PC-3 (cell line): ENCODE data around the gene DNAJC5. TPM values are rescaled to one million over a fixed set of nuclear protein-coding genes. Genes with fewer than 3 reads are reported as not detected.
"Not testable (repeated sequence)": the region's sequence is repeated elsewhere in the genome, so short reads cannot be mapped to it uniquely, and the experiment has no call there.

Source experiments
- ATAC-seq: fragments of 200-7000 bp; cut with Tn5 transposase; 2 replicates; pipeline ENCODE4 v1.9.1; 2020; ENCODE audit warnings: mild to moderate bottlenecking, moderate library complexity
- BruUV-seq: library from RNA; stranded (reverse); fragments of 400-500 nt; replicated peaks from 2 replicates; lab custom pipeline; 2021; lab: Mats Ljungman, UMichigan
- CTCF ChIA-PET: fragments of 300-600 bp; sonication (Branson Sonifier 250); formaldehyde crosslinking; loops from one replicate; lab custom pipeline; 2022; ENCODE audit warnings: antibody characterized with exemption; lab: Charles Lee
- POLR2A ChIA-PET: fragments of 300-600 bp; sonication (Branson Sonifier 250); formaldehyde crosslinking; loops from one replicate; lab custom pipeline; 2022; ENCODE audit warnings: antibody characterized with exemption; ENCODE audit not compliant: unreplicated experiment; lab: Charles Lee
- DNase-seq: peaks from one replicate; pipeline ENCODE4 v3.0.0-alpha.2; 2015
- H2AFZ ChIP-seq: fragments of 300-600 bp; sonication (generic); 2 replicates; pipeline ENCODE4 v1.6.0; 2016; ENCODE audit warnings: antibody characterized with exemption, low read length
- H3F3A ChIP-seq: fragments of 300-600 bp; sonication (generic); one replicate; pipeline ENCODE4 v1.6.0; 2017; ENCODE audit warnings: antibody characterized with exemption, low read length, control low read depth, mild to moderate bottlenecking; ENCODE audit not compliant: unreplicated experiment
- H3K27ac ChIP-seq: fragments of 300-600 bp; sonication (generic); 2 replicates; pipeline ENCODE4 v1.5.1; 2016; ENCODE audit warnings: mild to moderate bottlenecking, low read length
- H3K27me3 ChIP-seq: fragments of 300-600 bp; sonication (generic); 2 replicates; pipeline ENCODE4 v1.6.1; 2016; ENCODE audit warnings: low read length, mixed read lengths
- H3K36me3 ChIP-seq: fragments of 300-600 bp; sonication (generic); 2 replicates; pipeline ENCODE4 v1.6.1; 2016; ENCODE audit warnings: low read depth, mixed run types, low read length, mixed read lengths
- H3K4me1 ChIP-seq: fragments of 300-600 bp; sonication (generic); 2 replicates; pipeline ENCODE4 v1.5.1; 2016; ENCODE audit warnings: low read length; ENCODE audit not compliant: insufficient read depth
- H3K4me2 ChIP-seq: fragments of 300-600 bp; sonication (generic); 2 replicates; pipeline ENCODE4 v1.6.0; 2016; ENCODE audit warnings: low read length
- H3K4me3 ChIP-seq: fragments of 300-600 bp; sonication (generic); 2 replicates; pipeline ENCODE4 v1.5.1; 2016; ENCODE audit warnings: mild to moderate bottlenecking, low read length, mixed read lengths
- H3K79me2 ChIP-seq: fragments of 300-600 bp; sonication (generic); 2 replicates; pipeline ENCODE4 v1.6.1; 2017; ENCODE audit warnings: low read length, mixed read lengths
- H3K9ac ChIP-seq: fragments of 300-600 bp; sonication (generic); 2 replicates; pipeline ENCODE4 v1.6.0; 2016; ENCODE audit warnings: mild to moderate bottlenecking, low read length
- H3K9me2 ChIP-seq: fragments of 300-600 bp; sonication (generic); replicated peaks from 2 replicates; pipeline ENCODE4 v1.6.1; 2016; ENCODE audit warnings: mixed run types, low read length, mixed read lengths
- H3K9me3 ChIP-seq: fragments of 300-600 bp; sonication (generic); 2 replicates; pipeline ENCODE4 v1.6.1; 2016; ENCODE audit warnings: low read length, mixed read lengths
- H4K20me1 ChIP-seq: fragments of 300-600 bp; sonication (generic); 2 replicates; pipeline ENCODE4 v1.6.1; 2016; ENCODE audit warnings: low read length, mixed read lengths
- EZH2 ChIP-seq: fragments of 300-600 bp; sonication (generic); IDR thresholded peaks from one replicate; pipeline ENCODE4 v1.6.1; 2017; ENCODE audit warnings: antibody characterized with exemption, mild to moderate bottlenecking, low read length; ENCODE audit not compliant: unreplicated experiment
- EZH2phosphoT487 ChIP-seq: fragments of 300-600 bp; sonication (generic); IDR thresholded peaks from 2 replicates; pipeline ENCODE4 v1.6.1; 2018; ENCODE audit warnings: mild to moderate bottlenecking, antibody characterized with exemption, low read length, borderline replicate concordance
- intact Hi-C: fragments of 100-400 bp; cut with micrococcal nuclease; formaldehyde crosslinking; loops from 2 replicates; pipeline ENCODE4 v1.9.0; 2023
- total RNA-seq: library from RNA; depleted of rRNA; stranded (reverse); fragments of >200 nt; gene quantifications from 2 replicates; pipeline ENCODE4 v1.2.3, GENCODE V29; 2014
- TF ChIP-seq, protein P1 (sequence below): fragments of 300-600 bp; sonication (generic); conservative IDR thresholded peaks from 2 replicates; pipeline ENCODE4 v1.5.1; 2017; ENCODE audit warnings: antibody characterized with exemption, low read depth, mild to moderate bottlenecking, low read length

DNAJC5 gene
- total RNA-seq, 1 experiment from 2014 or later = 73.7 TPM

DNA sequence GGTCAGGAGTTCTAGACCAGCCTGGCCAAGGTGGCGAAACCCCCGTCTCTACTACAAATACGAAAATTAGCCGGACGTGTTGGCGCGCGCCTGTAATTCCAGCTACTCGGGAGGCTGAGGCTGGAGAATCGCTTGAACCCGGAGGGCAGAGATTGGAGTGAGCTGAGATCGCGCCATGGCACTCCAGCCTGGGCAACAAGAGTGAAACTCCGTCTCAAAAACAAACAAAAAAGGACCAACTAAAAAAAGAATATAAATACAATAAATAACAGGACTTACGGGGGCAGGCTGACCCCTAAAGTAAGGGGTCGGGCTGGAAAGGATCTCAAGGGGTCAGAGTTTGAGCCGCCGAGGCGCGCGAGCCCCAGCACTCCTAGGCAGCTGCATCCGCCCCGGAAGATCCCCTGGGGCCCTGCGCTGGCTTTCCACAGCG, 30.4 kb upstream of the DNAJC5 start:
- Histone ChIP-seq H3K27ac (peak overlapping the region; percentile 76), H3K9ac (peak overlapping the region; percentile 97), H3F3A (peaks cover 6% of the 10 kb centered on the region), H3K36me3 (peaks cover 22% of the 10 kb centered on the region; the same call in 1 of the 2 replicates), H3K9me2 (no peaks in the 10 kb centered on the region), H2AFZ (peak overlapping the region; percentile 39), H3K4me1 (peaks cover 10% of the 10 kb centered on the region), H3K4me3 (peak overlapping the region; percentile 90), H4K20me1 (peaks cover 10% of the 10 kb centered on the region; the same call in 1 of the 2 replicates), H3K79me2 (peaks cover 62% of the 10 kb centered on the region), H3K9me3 (no peaks in the 10 kb centered on the region), H3K27me3 (no peaks in the 10 kb centered on the region), H3K4me2 (peak overlapping the region; percentile 96)
- TSS peak; percentile 66 for BruUV-seq
- DNase-seq (no peak), ATAC-seq (no peak)
- POLR2A ChIA-PET = interaction anchor here (0.5 to 1.6 kb wide), 10 partner anchors 9 to 344 kb away, joined by 3 to 12 read pairs (median 5); partner anchors contain the start of gene PPDPF
- intact Hi-C loops = loop anchor here (1.0 to 2.0 kb wide), 2 partner anchors 30 to 45 kb away; partner anchors contain the start of gene DNAJC5
- TF ChIP-seq EZH2 = no peak
- TF ChIP-seq, protein P1, sequence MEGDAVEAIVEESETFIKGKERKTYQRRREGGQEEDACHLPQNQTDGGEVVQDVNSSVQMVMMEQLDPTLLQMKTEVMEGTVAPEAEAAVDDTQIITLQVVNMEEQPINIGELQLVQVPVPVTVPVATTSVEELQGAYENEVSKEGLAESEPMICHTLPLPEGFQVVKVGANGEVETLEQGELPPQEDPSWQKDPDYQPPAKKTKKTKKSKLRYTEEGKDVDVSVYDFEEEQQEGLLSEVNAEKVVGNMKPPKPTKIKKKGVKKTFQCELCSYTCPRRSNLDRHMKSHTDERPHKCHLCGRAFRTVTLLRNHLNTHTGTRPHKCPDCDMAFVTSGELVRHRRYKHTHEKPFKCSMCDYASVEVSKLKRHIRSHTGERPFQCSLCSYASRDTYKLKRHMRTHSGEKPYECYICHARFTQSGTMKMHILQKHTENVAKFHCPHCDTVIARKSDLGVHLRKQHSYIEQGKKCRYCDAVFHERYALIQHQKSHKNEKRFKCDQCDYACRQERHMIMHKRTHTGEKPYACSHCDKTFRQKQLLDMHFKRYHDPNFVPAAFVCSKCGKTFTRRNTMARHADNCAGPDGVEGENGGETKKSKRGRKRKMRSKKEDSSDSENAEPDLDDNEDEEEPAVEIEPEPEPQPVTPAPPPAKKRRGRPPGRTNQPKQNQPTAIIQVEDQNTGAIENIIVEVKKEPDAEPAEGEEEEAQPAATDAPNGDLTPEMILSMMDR = 0 out of 2 replicates have a peak, but pooled peaks have one; percentile 6
- TF ChIP-seq EZH2phosphoT487 = no peak
- CTCF ChIA-PET = interaction anchor here (0.8 to 1.9 kb wide), 3 partner anchors 109 to 327 kb away, joined by 3 to 8 read pairs (median 3); partner anchors contain the start of gene PTK6

DNA sequence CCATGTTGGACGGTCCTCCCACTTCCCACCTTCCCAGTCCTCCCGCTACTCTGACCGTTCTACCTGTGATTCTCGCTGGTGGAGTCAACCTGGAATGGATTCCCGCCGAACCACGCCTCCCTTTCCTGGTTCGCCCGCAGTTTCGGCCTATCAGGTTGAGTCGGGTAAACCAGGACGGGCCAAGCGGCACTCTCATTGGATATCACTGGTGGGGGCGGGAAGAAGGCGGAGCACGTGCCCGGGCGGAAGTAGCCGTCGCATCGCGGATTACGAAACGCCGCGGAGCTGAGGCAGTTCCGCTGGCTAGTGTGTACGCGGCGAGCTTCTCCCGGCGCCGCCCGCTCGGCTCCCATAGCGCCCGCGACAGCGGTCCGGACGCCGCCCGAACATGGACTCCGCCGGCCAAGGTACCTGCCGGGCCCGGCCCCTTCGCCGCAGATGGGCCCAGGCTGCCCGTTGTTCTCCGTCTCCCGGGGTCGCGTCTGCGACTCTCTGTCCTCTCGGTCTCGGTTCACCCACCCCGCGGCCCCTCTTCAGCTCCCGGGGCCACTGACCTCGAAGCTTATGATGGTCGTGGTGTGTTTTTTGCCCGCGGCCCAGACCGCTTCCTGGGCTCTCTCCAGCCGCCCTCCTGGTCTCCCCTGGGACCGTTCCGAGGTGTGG, 29.8 kb upstream of the DNAJC5 start, which contains the start of gene TPD52L2:
Gene TPD52L2 (plus strand): TSS at position 293 of the 663 bp plus-strand sequence. CDS start 96 bp downstream, at position 389.
- Histone ChIP-seq H3K36me3 (peaks cover 25% of the 10 kb centered on the region; the same call in 1 of the 2 replicates), H3K9ac (peak within 1 kb of the TSS; percentile 97), H3K9me3 (no peaks in the 10 kb centered on the region), H2AFZ (peak within 1 kb of the TSS; percentile 39), H3K4me2 (peak within 1 kb of the TSS; percentile 96), H4K20me1 (peaks cover 10% of the 10 kb centered on the region; the same call in 1 of the 2 replicates), H3K27ac (peak within 1 kb of the TSS; percentile 77), H3K27me3 (no peaks in the 10 kb centered on the region), H3K4me1 (peaks cover 10% of the 10 kb centered on the region), H3K4me3 (peak within 1 kb of the TSS; percentile 90), H3K9me2 (no peaks in the 10 kb centered on the region), H3K79me2 (peaks cover 68% of the 10 kb centered on the region), H3F3A (peaks cover 6% of the 10 kb centered on the region)
- intact Hi-C loops = loop anchor here (1.0 to 2.0 kb wide), 3 partner anchors 8 to 46 kb away; partner anchors contain the start of gene DNAJC5
- DNase-seq (peak; percentile 99), ATAC-seq (peak; percentile 86)
- BruUV-seq = no TSS peak
- ChIA-PET POLR2A (interaction anchor here (0.5 to 1.6 kb wide), 11 partner anchors 9 to 344 kb away, joined by 3 to 12 read pairs (median 4); partner anchors contain the start of gene PPDPF), CTCF (interaction anchor here (0.5 to 1.9 kb wide), 5 partner anchors 37 to 1071 kb away, joined by 3 to 8 read pairs (median 3); partner anchors contain the start of gene PTK6)
- TF ChIP-seq, protein P1 = no peak
- TF ChIP-seq EZH2 (no peak), EZH2phosphoT487 (no peak)

DNA sequence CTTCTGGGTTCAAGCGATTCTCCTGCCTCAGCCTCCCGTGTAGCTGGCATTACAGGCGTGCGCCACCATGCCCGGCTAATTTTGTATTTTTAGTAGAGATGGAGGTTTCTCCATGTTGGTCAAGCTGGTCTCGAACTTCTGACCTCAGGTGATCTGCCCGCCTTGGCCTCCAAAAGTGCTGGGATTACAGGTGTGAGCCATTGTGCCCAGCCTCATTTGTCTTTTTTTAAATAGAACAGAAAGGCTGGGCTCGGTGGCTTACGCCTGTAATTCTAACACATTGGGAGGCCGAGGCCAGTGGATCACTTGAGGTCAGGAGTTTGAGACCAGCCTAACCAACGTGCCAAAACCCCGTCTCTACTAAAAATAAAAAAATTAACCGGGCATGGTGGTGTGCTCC, 27.9 kb upstream of the DNAJC5 start:
- peak overlapping the region; percentile 90 for H3K4me3 ChIP-seq
- not testable (repeated sequence) for ATAC-seq
- POLR2A ChIA-PET = interaction anchor here (0.6 kb wide), 1 partner anchor 66 kb away, joined by 4 read pairs; no protein-coding TSS in a partner anchor

More for the DNA sequence above, 27.9 kb upstream of the DNAJC5 start:
- CTCF ChIA-PET, intact Hi-C loops, H3F3A ChIP-seq, DNase-seq, H3K9me3 ChIP-seq, H2AFZ ChIP-seq, H3K9ac ChIP-seq, H3K27ac ChIP-seq, H3K27me3 ChIP-seq, BruUV-seq, H3K4me1 ChIP-seq, H3K9me2 ChIP-seq: not testable (repeated sequence)
- Histone ChIP-seq H3K79me2 (peaks cover 83% of the 10 kb centered on the region), H4K20me1 (peaks cover 10% of the 10 kb centered on the region; the same call in 1 of the 2 replicates), H3K4me2 (peak overlapping the region; percentile 82), H3K36me3 (peaks cover 30% of the 10 kb centered on the region; the same call in 1 of the 2 replicates)
